H9 (cell line): ENCODE data around the gene SEMA4D. TPM values are rescaled to one million over a fixed set of nuclear protein-coding genes. Genes with fewer than 3 reads are reported as not detected.
A peak's percentile ranks its signal among the peaks of the same experiment; 100 is the strongest.

Experiments used
- DNase-seq: peaks from one replicate; pipeline ENCODE4 v3.0.0-alpha.2; 2017
- H2AFZ ChIP-seq: one replicate; pipeline ENCODE4 v1.6.1; 2013; ENCODE audit warnings: mild to moderate bottlenecking, low read length, control low read depth, moderate library complexity
- H2AK5ac ChIP-seq: 2 replicates; pipeline ENCODE4 v1.6.1; 2013; ENCODE audit warnings: low read length, control low read depth, mixed read lengths; ENCODE audit not compliant: insufficient read length
- H2BK120ac ChIP-seq: one replicate; pipeline ENCODE4 v1.6.1; 2013; ENCODE audit warnings: low read depth, mild to moderate bottlenecking, low read length, control low read depth, inconsistent platforms; ENCODE audit not compliant: poor library complexity, severe bottlenecking
- H2BK12ac ChIP-seq: 2 replicates; pipeline ENCODE4 v1.6.1; 2013; ENCODE audit warnings: low read length, control low read depth, mixed read lengths, low read depth; ENCODE audit not compliant: insufficient read length
- H2BK15ac ChIP-seq: 2 replicates; pipeline ENCODE4 v1.6.1; 2013; ENCODE audit warnings: low read depth, low read length, control low read depth
- H2BK20ac ChIP-seq: one replicate; pipeline ENCODE4 v1.6.1; 2013; ENCODE audit warnings: low read depth, mild to moderate bottlenecking, low read length, control low read depth, inconsistent platforms; ENCODE audit not compliant: poor library complexity, severe bottlenecking
- H2BK5ac ChIP-seq: 2 replicates; pipeline ENCODE4 v1.6.1; 2013; ENCODE audit warnings: low read length, control low read depth, mixed read lengths; ENCODE audit not compliant: insufficient read length
- H3K14ac ChIP-seq: 2 replicates; pipeline ENCODE4 v1.6.1; 2013; ENCODE audit warnings: low read length, control low read depth; ENCODE audit not compliant: insufficient read depth
- H3K18ac ChIP-seq: 2 replicates; pipeline ENCODE4 v1.6.1; 2013; ENCODE audit warnings: low read depth, mild to moderate bottlenecking, mixed read lengths, low read length, control low read depth; ENCODE audit not compliant: insufficient read length
- H3K23ac ChIP-seq: 2 replicates; pipeline ENCODE4 v1.6.1; 2013; ENCODE audit warnings: low read length, control low read depth, mixed read lengths, low read depth; ENCODE audit not compliant: insufficient read length
- H3K23me2 ChIP-seq: 2 replicates; pipeline ENCODE4 v1.6.1; 2013; ENCODE audit warnings: low read depth, mild to moderate bottlenecking, mixed read lengths, low read length, control low read depth; ENCODE audit not compliant: insufficient read length, poor library complexity, severe bottlenecking
- H3K27ac ChIP-seq: 2 replicates; pipeline ENCODE4 v1.5.1; 2013; ENCODE audit warnings: low read length, control low read depth, mixed read lengths, low read depth; ENCODE audit not compliant: insufficient read length
- H3K27me3 ChIP-seq: 2 replicates; pipeline ENCODE4 v1.6.1; 2013; ENCODE audit warnings: low read length, control low read depth, inconsistent platforms; ENCODE audit not compliant: insufficient read depth
- H3K4ac ChIP-seq: 2 replicates; pipeline ENCODE4 v1.6.1; 2013; ENCODE audit warnings: low read depth, mild to moderate bottlenecking, control low read depth, inconsistent platforms, low read length, moderate library complexity
- H3K4me1 ChIP-seq: 2 replicates; pipeline ENCODE4 v1.6.1; 2013; ENCODE audit warnings: low read length, control low read depth, inconsistent platforms; ENCODE audit not compliant: insufficient read depth
- H3K4me2 ChIP-seq: 2 replicates; pipeline ENCODE4 v1.6.1; 2013; ENCODE audit warnings: low read length, control low read depth, mixed read lengths; ENCODE audit not compliant: insufficient read length, insufficient read depth
- H3K56ac ChIP-seq: 2 replicates; pipeline ENCODE4 v1.6.1; 2013; ENCODE audit warnings: low read depth, mild to moderate bottlenecking, mixed read lengths, low read length, control low read depth; ENCODE audit not compliant: insufficient read length
- H3K79me1 ChIP-seq: 2 replicates; pipeline ENCODE4 v1.6.1; 2013; ENCODE audit warnings: low read depth, mild to moderate bottlenecking, moderate library complexity, low read length, control low read depth, inconsistent platforms; ENCODE audit not compliant: insufficient read depth, poor library complexity, severe bottlenecking
- H3K79me2 ChIP-seq: 2 replicates; pipeline ENCODE4 v1.6.1; 2013; ENCODE audit warnings: low read length, control low read depth, inconsistent platforms; ENCODE audit not compliant: insufficient read depth
- H3K9ac ChIP-seq: 2 replicates; pipeline ENCODE4 v1.6.1; 2013; ENCODE audit warnings: low read length, control low read depth, mixed read lengths; ENCODE audit not compliant: insufficient read length; ENCODE audit errors: extremely low read depth
- H3K9me3 ChIP-seq: one replicate; pipeline ENCODE4 v1.6.1; 2013; ENCODE audit warnings: low read depth, low read length, inconsistent platforms; ENCODE audit not compliant: control insufficient read depth
- H3T11ph ChIP-seq: one replicate; pipeline ENCODE4 v1.6.1; 2013; ENCODE audit warnings: mild to moderate bottlenecking, low read length, control low read depth, inconsistent platforms
- H4K20me1 ChIP-seq: one replicate; pipeline ENCODE4 v1.6.1; 2013; ENCODE audit not compliant: control insufficient read depth, insufficient read length, insufficient read depth
- H4K5ac ChIP-seq: 2 replicates; pipeline ENCODE4 v1.6.1; 2013; ENCODE audit warnings: low read depth, mild to moderate bottlenecking, mixed read lengths, low read length, control low read depth; ENCODE audit not compliant: insufficient read length
- H4K8ac ChIP-seq: replicated peaks from 2 replicates; pipeline ENCODE4 v1.6.1; 2013; ENCODE audit warnings: low read length, control low read depth, mixed read lengths, low read depth; ENCODE audit not compliant: insufficient read length
- H4K91ac ChIP-seq: 2 replicates; pipeline ENCODE4 v1.6.1; 2013; ENCODE audit warnings: low read depth, mild to moderate bottlenecking, moderate library complexity, mixed read lengths, low read length, control low read depth; ENCODE audit not compliant: insufficient read length
- H3K27ac Mint-ChIP-seq, 3 experiments: 2 replicates in 2 of 3; 3 replicates in 1 of 3; pipeline ENCODE4 v1.8.0; 2020 to 2021; ENCODE audit warnings: mixed read lengths in 3 of 3, mild to moderate bottlenecking in 1 of 3, moderate library complexity in 1 of 3
- H3K27me3 Mint-ChIP-seq: 2 replicates; pipeline ENCODE4 v1.8.0; 2021; ENCODE audit warnings: low read depth, mild to moderate bottlenecking, moderate library complexity, mixed read lengths
- H3K36me3 Mint-ChIP-seq, 3 experiments: 2 replicates in 2 of 3; 3 replicates in 1 of 3; pipeline ENCODE4 v1.8.0; 2020 to 2021; ENCODE audit warnings: low read depth in 3 of 3, mixed read lengths in 3 of 3; ENCODE audit not compliant: insufficient read depth in 1 of 3
- H3K4me1 Mint-ChIP-seq, 2 experiments: 2 replicates each; pipeline ENCODE4 v1.8.0; 2020; ENCODE audit warnings: mixed read lengths in 2 of 2
- H3K4me3 Mint-ChIP-seq, 2 experiments: 2 replicates in 1 of 2; 3 replicates in 1 of 2; pipeline ENCODE4 v1.8.0; 2020 to 2021; ENCODE audit warnings: mild to moderate bottlenecking in 2 of 2, mixed read lengths in 2 of 2, moderate library complexity in 1 of 2
- H3K9me3 Mint-ChIP-seq, 2 experiments: 2 replicates in 1 of 2; 3 replicates in 1 of 2; pipeline ENCODE4 v1.8.0; 2020; ENCODE audit warnings: mild to moderate bottlenecking in 2 of 2, mixed read lengths in 2 of 2, moderate library complexity in 1 of 2
- CTCF ChIP-seq: fragments of 200-600 bp; sonication (generic); conservative IDR thresholded peaks from 3 replicates; pipeline ENCODE4 v1.8.0; 2021; ENCODE audit warnings: antibody characterized with exemption, mild to moderate bottlenecking
- WGBS: extraction: QIAGEN DNeasy Blood & Tissue Kit; methylation state at CpG from one replicate; pipeline ENCODE4 v1.1.7; 2013; ENCODE audit warnings: missing lambda C conversion rate, low lambda C conversion rate, mixed read lengths; ENCODE audit not compliant: insufficient read length; ENCODE audit errors: extremely low coverage; 5-methylcytosine and 5-hydroxymethylcytosine counted together
- total RNA-seq: library from RNA; stranded (reverse); gene quantifications from 2 replicates; pipeline ENCODE4 v1.2.1, GENCODE V29; 2021

Gene SEMA4D
- total RNA-seq, 1 experiment from 2014 or later = 47.2 TPM

DNA sequence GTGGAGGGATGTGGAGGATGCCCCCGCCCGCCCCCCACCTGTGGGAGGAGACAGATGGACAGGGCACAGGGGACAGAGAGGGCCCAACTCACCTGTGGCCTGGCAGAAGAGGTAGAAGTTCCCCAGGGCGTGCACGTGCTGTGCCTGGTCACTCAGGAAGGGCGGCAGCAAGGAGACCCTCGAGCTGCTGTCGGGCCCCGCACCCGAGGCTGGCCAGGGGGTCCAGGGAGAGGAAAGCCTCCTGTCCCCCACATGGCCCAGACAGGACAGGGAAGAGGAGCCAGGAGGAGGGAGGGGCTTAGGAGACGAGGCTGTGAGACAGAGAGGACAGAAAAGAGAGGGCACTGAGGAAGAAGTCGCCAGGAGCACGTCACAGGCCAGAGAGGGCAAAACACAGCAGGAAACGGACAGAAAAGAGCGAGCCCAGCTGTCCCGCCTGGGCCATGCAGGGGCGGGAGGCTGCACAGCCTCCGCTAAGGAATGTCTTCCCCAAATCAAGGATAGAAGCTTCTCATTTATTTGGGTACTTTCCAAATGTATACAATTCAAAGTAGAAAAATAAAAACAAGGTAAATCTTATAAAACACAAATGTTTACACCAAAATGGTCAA lies 121.1 kb downstream of the SEMA4D start:
- no peaks in the 10 kb centered on the region for H3K79me1 ChIP-seq
- Mint-ChIP-seq H3K4me3 (no peak overlapping the region), H3K27ac (peak overlapping the region in 2 of 3 experiments; percentile 71 to 85; a peak in 4 of 7 replicates), H3K4me1 (peaks cover 3 to 5% of the 10 kb centered on the region in 2 experiments; a peak in 2 of 4 replicates), H3K36me3 (peaks cover 9 to 46% (median 43%) of the 10 kb centered on the region in 3 experiments; a peak in 6 of 7 replicates), H3K9me3 (no peaks in the 10 kb centered on the region), H3K27me3 (no peaks in the 10 kb centered on the region)
- H3K4me2 ChIP-seq = no peak overlapping the region
- H3K9ac ChIP-seq = no peak overlapping the region
- H2BK20ac ChIP-seq = no peak overlapping the region
- H3K79me2 ChIP-seq = no peaks in the 10 kb centered on the region
- H3K4ac ChIP-seq = no peak overlapping the region
- H4K91ac ChIP-seq = no peak overlapping the region
- no CpG with 5 or more reads among the region's 17 CpGs for WGBS
- H3K56ac ChIP-seq = no peak overlapping the region
- no peak overlapping the region for H2BK120ac ChIP-seq
- no peak overlapping the region; the same call in 1 of the 2 replicates for H3K14ac ChIP-seq
- H3K9me3 ChIP-seq = no peaks in the 10 kb centered on the region
- no peak overlapping the region for H3K27ac ChIP-seq
- no peak overlapping the region for H4K5ac ChIP-seq
- H3K4me1 ChIP-seq = no peaks in the 10 kb centered on the region
- no peak overlapping the region for H3K23ac ChIP-seq
- no peak for DNase-seq
- no peak overlapping the region for H2AFZ ChIP-seq
- no peak overlapping the region for H2BK12ac ChIP-seq
- no peaks in the 10 kb centered on the region for H4K20me1 ChIP-seq
- H3K23me2 ChIP-seq = no peaks in the 10 kb centered on the region
- no peak overlapping the region for H3T11ph ChIP-seq
- no peaks in the 10 kb centered on the region for H3K27me3 ChIP-seq
- no peak overlapping the region for H2BK5ac ChIP-seq
- no peak overlapping the region for H2BK15ac ChIP-seq
- H4K8ac ChIP-seq = no peak overlapping the region
- no peak for TF ChIP-seq CTCF
- H2AK5ac ChIP-seq = no peak overlapping the region
- no peak overlapping the region for H3K18ac ChIP-seq
